ENCODE results near the gene ALPK3.
A peak's percentile ranks its signal among the peaks of the same experiment; 100 is the strongest.

The ALPK3 gene

DNA sequence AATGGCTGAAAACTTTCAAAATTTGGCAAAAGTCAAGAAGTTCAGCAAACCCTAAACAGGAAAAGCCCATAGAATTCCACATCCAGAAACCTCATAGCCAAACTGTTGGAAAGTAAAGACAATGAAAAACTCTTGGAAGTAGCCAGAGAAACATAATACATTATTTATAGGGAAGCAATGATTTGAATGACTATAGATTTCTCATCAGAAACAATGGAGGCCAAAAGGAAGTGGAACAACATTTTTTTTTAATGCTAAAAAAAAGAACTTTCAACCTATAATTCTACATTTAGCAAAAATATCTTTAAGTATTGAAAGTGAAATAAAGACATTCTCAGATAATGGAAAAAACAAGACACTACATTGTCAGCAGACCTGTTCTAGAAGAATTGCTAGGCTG, 30.2 kb downstream of the ALPK3 start:
- DNase-seq, result no peak

DNA sequence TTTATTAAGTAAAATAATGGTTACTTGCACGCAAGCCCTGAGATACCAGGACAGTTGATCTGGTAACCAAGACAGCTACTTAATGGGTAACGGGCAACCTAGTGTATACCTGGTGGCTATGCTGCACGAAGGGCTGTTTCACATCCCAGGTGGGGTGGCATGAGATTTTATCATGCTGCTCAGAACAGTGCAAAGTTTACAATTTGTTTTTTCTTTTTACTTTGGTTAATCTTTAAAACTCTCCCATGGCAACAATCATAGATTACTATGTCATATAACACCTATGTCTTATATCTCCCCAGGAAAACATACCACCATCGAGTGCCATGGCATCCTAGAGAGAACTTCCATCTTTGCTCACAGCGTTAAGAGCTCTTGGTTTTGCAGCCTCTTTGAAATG, 35.1 kb downstream of the ALPK3 start:
- DNase-seq, result no peak

- DNase-seq, result peak; percentile 78
Measured at GRCh38 chr15:84855136-84855535, 38.0 kb downstream of the ALPK3 start.

DNA sequence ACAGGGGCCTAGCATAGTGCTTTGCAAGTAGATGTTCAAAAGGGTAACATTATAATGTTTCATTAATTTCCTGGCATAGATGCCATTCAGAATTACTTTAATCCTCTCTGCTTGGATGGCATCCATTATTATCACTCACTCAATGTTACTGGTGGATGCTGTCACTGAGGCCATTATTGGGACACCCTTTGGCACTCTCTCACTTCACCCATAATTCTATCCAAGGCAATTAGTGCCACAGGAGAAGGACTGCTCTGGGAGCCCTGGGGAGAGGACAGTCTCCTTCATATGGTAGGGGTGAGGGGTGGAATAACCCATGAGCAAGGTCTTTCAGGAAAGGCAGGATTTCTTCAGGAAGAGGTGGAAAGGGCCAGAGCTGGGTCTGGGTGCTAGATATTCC, 38.6 kb downstream of the ALPK3 start:
- DNase-seq, result no peak

DNA sequence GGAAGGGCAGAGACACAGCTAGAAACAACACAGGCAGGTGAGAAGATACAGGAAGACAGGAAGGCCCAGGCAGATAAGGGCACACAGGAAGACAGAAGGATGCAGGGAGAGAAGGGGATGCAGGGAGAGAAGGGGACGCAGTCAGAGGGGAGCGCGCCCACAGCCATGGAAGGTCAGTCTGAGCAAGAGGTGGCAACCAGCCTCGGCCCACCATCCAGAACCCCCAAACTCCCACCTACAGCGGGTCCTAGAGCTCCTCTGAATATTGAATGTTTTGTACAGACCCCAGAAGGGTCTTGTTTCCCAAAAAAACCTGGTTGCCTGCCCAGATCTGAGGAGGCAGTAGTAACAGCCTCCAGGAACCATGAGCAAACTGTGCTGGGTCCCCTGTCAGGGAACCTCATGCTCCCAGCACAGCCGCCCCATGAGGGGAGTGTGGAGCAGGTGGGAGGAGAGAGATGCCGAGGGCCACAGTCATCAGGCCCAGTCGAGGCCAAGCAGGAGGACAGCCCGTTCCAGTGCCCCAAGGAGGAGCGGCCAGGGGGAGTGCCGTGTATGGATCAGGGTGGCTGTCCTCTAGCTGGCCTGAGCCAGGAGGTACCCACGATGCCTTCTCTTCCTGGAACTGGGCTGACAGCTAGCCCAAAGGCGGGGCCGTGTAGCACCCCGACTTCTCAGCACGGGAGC, 39.7 kb downstream of the ALPK3 start:
- DNase-seq, result no peak

GRCh38 chr15:84857418-84858004, 40.4 kb downstream of the ALPK3 start:
- no peak for DNase-seq

- DNase-seq, result no peak
Measured at GRCh38 chr15:84858231-84858630, 41.1 kb downstream of the ALPK3 start.

- DNase-seq, result peak; percentile 20
Measured at GRCh38 chr15:84859144-84859543, 42.0 kb downstream of the ALPK3 start.

DNA sequence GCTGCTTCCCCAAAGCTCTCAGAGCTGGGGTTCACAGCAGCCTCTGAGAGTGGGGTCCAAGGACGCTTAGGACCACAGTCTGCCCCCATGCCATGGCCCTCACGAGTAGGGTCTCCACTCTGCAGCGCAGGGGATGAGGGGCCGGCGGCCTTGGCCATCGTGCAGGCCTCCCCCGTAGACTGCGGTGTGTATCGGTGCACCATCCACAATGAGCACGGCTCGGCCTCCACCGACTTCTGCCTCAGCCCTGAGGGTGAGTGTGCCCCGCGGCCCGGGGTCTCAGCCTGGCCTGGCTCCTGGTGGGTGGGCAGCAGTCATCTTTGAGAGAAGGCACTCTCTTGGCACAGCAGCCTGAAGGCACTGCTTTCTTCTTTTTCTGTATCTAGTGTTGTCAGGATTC, 42.5 kb downstream of the ALPK3 start:
- no peak for DNase-seq

DNA sequence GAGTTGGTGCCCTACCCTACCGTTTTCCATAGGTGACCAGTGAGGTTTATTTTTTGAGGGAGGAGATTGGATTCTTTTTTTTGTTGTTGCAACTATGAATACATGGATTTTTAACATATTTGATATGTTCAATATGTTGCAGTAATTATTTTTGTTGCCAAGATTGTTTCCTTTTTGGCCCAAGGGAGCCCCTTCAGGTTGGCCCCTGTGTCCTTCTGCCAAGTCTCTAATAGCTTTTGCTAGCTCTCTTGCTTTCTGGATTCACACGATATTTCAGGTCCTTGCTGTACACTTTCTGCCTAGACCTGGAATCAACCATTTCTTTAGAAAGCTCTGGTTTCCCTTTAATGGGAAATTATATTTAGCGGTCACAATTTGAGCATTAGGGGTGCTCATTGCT, 44.6 kb downstream of the ALPK3 start:
- no peak for DNase-seq

DNA sequence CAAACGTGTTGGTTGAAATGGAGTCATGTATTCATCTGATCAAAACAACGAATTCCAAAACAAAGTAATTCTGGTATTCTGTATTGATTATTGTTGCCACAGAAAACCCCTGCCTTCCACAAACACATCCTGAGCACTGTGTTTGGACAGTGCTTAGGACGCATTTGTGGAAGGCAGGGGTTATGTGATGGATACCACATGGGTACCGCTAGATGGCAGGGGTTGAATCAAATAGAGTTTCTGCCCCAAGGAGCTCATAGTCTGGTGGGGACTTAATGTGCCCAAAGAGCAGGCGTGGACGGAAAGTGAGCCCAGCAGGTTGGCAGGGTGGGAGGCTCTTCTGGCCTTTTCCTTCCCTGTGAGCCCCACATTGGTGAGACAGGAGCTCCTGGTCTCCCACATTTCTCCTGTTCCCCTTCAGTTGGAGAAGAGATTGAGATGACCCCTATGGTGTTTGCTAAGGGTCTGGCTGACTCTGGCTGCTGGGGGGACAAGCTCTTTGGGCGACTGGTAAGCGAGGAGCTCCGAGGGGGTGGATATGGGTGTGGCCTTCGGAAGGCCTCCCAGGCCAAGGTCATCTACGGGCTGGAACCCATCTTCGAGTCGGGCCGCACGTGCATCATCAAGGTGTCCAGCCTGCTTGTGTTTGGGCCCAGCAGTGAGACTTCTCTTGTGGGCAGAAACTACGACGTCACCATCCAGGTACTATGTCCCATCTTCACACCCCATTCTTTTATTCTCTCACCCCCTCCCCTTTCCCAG, 45.2 kb downstream of the ALPK3 start:
- no peak for DNase-seq

DNA sequence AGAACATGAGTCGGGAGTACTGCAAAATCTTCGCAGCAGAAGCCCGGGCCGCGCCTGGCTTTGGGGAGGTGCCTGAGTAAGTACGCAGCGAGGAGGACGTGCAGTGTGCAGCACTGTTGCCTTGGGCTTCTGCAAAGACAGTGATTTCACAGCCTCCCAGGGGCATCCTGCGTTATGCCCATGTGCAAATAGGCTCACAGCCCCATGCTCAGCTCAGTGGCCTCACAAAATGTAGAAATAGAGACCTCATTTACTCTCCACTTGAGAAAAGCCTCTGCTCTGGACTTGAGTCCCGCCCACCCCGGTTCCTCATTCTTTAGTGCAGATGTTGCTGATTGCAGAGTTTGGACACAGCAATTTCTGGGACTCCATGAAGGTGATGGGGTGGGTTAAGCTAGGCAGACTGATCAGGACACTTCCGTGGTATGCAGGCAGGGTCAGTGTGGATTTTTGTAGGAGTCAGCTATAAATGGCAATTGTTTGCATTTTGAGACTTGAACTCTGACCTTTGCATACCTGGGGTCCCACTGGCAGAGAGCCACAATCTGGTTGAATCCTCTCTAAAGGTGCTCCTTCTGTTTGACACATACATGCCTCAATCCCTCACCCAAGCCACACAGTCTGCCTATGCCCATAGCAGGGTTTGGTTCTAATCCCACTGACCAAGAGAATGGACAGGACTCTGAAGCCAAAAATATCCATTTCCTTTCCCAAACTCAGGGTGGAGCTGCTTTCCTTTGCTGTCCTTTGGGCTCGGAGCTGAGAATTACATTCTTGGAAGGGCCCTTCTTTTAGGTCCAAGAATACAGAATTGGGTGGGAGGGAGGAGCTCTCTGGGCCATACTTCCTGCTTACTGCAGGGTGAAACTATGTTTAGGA, 46.6 kb downstream of the ALPK3 start:
- no peak for DNase-seq

DNA sequence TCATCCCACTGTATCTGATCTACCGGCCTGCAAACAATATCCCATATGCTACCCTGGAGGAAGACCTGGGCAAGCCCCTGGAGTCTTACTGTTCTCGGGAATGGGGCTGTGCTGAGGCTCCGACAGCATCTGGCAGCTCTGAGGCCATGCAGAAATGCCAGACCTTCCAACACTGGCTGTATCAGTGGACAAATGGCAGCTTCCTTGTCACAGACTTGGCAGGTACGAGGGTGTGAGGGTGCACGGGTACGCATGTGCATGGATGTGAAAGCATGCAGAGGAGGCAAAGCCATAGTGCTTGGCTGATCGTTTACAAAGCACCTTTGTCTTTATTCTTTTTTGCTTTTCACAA, 47.3 kb downstream of the ALPK3 start:
- DNase-seq, result no peak

GRCh38 chr15:84865074-84865569, 48.0 kb downstream of the ALPK3 start:
- DNase-seq, result no peak

DNA sequence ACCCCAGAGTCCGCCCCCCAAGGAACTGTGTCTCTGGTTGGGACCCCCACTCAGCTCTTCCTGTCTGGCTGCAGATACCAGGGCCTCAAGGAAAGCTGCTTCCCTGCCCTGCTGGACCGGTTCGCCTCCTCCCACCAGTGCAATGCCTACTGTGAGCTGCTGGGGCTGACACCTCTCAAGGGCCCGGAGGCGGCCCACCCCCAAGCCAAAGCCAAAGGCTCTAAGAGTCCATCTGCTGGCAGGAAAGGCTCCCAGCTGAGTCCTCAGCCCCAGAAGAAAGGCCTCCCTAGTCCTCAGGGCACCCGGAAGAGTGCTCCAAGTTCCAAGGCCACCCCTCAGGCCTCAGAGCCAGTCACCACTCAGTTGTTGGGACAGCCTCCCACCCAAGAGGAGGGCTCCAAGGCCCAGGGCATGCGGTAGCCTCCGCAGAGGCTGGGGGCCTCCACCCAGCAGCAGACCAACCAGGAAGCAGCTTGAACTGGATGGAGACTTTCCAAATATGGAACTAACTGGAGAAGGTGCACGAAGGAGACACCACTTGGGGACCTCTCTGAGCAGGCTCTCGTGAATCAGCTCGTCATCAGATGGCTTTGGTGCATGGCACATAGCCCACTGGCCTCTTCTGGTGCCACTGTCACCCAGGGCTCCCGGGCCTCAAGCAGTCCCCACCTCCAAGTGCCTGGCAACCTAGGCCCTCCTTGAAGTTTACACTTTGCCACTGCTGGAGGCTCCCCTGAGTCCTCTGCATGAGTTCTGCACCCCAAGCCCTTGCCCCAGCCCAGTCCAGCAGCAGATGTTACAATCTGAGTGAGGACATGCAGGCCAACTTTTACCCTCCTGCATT, 51.1 kb downstream of the ALPK3 start:
- no peak for DNase-seq

DNA sequence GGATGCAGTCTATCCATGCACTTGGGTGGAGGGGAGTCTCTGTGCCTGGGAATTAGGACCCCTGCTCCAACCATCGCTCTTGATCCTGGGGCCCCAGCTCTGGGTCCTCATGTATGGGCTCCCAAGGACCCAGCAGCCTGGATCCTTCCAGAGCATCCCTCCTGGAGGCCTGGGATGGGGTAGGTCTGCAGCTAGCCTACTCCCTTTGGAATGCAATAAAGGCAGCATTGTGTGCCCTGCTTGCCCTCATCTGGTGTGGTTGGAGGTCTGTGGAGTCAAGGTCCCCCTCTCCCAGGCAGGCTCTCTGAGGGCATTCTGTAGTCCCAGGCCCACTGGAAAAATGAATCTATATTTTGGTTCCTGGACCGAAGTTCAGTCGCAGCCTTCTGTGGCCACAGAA, 52.4 kb downstream of the ALPK3 start:
- no peak for DNase-seq

- DNase-seq, result no peak
Measured at GRCh38 chr15:84871428-84871985, 54.4 kb downstream of the ALPK3 start.

- DNase-seq, result no peak
Measured at GRCh38 chr15:84872009-84872910, 55.1 kb downstream of the ALPK3 start.

DNA sequence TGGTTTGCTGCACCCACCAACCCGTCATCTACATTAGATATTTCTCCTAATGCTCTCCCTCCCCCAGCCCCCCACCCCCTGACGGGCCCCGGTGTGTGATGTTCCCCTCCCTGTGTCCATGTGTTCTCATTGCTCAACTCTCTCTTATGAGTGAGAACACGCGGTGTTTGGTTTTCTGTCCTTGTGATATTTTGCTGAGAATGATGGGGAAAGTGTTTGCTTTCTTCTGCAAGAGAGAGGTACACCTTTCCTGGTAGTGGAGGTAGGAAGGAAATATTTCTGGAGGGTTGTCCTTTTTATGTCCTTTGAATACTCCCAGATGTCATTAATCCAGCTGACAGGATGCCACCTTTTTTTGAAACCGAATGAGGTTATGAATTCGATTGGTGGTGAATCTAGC, 56.8 kb downstream of the ALPK3 start:
- no peak for DNase-seq

DNA sequence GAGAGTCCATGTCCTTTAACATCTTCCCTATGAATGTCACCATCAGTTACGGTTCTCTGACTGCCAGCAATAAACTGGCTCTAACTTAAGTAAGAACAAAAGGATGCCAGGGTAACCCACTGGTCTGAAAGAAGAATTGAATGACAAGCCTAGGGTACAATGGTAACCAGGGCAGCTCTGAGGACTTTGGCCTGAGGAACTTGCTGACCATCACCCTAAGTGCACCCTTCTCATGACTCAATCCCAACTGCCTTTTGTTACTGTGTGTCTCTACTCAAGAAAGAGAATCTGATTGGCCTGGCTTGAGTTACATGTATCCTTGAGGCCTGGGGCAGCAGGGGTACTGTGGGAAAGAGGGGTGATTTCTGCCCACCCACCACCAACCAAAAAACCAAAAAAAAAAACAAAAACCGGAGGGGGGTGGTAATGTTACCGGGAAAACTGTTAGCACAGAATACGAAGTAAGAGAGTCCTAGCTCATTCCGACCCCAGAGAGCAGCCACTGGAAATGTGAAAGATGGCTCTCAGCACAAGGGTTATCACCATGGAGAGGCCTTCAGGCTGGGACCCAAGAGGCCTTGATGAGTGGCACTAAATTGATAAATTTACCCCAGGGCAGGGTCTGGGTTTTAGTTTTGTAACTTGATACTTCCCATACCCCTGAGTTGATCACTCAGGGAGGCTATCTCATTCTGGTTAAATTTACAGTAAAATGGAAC, 58.0 kb downstream of the ALPK3 start:
- DNase-seq, result no peak

Data from DMS53 (cell line).